GM19351 (cell line): ENCODE data around the gene MBD3L2B.

ENCODE experiments used
- ATAC-seq: cut with Tn5 transposase; IDR thresholded peaks from one replicate; pipeline ENCODE4 v1.9.1; 2021; ENCODE audit warnings: mild to moderate bottlenecking, moderate library complexity; ENCODE audit not compliant: unreplicated experiment

MBD3L2B gene

GRCh38 chr19:7013678-7014077 is 7.6 kb downstream of the MBD3L2B start:
- ATAC-seq: no peak

GRCh38 chr19:7010722-7011593 is 10.3 kb downstream of the MBD3L2B start:
- ATAC-seq: no peak

GRCh38 chr19:7007859-7008258 is 13.4 kb downstream of the MBD3L2B start:
- ATAC-seq: no peak

- ATAC-seq: no peak
Observed at GRCh38 chr19:7006135-7006704, 15.0 kb downstream of the MBD3L2B start.

- ATAC-seq: no peak
Observed at GRCh38 chr19:7004313-7004931, 16.8 kb downstream of the MBD3L2B start.

GRCh38 chr19:7000816-7001215 is 20.4 kb downstream of the MBD3L2B start:
- ATAC-seq: no peak

- ATAC-seq: no peak
Observed at GRCh38 chr19:7000333-7000732, 20.9 kb downstream of the MBD3L2B start.

- no peak for ATAC-seq
Observed at GRCh38 chr19:6999933-7000332, 21.3 kb downstream of the MBD3L2B start.

- ATAC-seq: no peak
Observed at GRCh38 chr19:6997679-6998445, 23.4 kb downstream of the MBD3L2B start.

- no peak for ATAC-seq
Observed at GRCh38 chr19:6996810-6997209, 24.4 kb downstream of the MBD3L2B start.

- no peak for ATAC-seq
Observed at GRCh38 chr19:6995054-6995453, 26.2 kb downstream of the MBD3L2B start.

- no peak for ATAC-seq
Observed at GRCh38 chr19:6988257-6988656, 33.0 kb downstream of the MBD3L2B start.

GRCh38 chr19:6987850-6988249 is 33.4 kb downstream of the MBD3L2B start:
- no peak for ATAC-seq

- ATAC-seq: no peak
Observed at GRCh38 chr19:6983448-6983847, 37.8 kb downstream of the MBD3L2B start.

GRCh38 chr19:6979399-6979798 is 41.8 kb downstream of the MBD3L2B start:
- no peak for ATAC-seq

- no peak for ATAC-seq
Observed at GRCh38 chr19:6976197-6976596, 45.0 kb downstream of the MBD3L2B start.

GRCh38 chr19:6971366-6971765 is 49.9 kb downstream of the MBD3L2B start:
- no peak for ATAC-seq

- no peak for ATAC-seq
Observed at GRCh38 chr19:6970443-6970842, 50.8 kb downstream of the MBD3L2B start.

- no peak for ATAC-seq
Observed at GRCh38 chr19:6970021-6970420, 51.2 kb downstream of the MBD3L2B start.

- ATAC-seq: no peak
Observed at GRCh38 chr19:6969490-6969889, 51.7 kb downstream of the MBD3L2B start.
